Upper lobe of left lung (tissue), 6 donors: ENCODE measurements around the gene TUBB4B. TPM values are rescaled to one million over a fixed set of nuclear protein-coding genes. Genes with fewer than 3 reads are reported as not detected.

ENCODE experiments used
- ATAC-seq, 2 donors: fragments of 200-7000 bp; cut with Tn5 transposase; one replicate each; pipeline ENCODE4 v1.9.1; 2022; ENCODE audit warnings: mild to moderate bottlenecking in 2 of 2, moderate library complexity in 2 of 2; ENCODE audit not compliant: low FRiP score in 2 of 2
- DNase-seq, 2 donors: peaks; one replicate each; pipeline ENCODE4 v3.0.0-alpha.2; 2019 to 2020
- H3K27ac ChIP-seq, 4 donors: fragments of 200-600 bp; sonication (generic); one replicate each; pipeline ENCODE4 v1.5.1; 2016 to 2019
- H3K27me3 ChIP-seq, 4 donors: fragments of 200-600 bp; sonication (generic); one replicate each; pipeline ENCODE4 v1.5.1; 2017 to 2019
- H3K36me3 ChIP-seq, 4 donors: fragments of 200-600 bp; sonication (generic); one replicate each; pipeline ENCODE4 v1.5.1; 2016 to 2019
- H3K4me1 ChIP-seq, 4 donors: fragments of 200-600 bp; sonication (generic); one replicate each; pipeline ENCODE4 v1.5.1; 2018 to 2019
- H3K4me3 ChIP-seq, 4 donors: fragments of 200-600 bp; sonication (generic); one replicate each; pipeline ENCODE4 v1.5.1; 2017 to 2019; ENCODE audit warnings: mild to moderate bottlenecking in 2 of 4, moderate library complexity in 1 of 4
- H3K9me3 ChIP-seq, 4 donors: fragments of 200-600 bp; sonication (generic); one replicate each; pipeline ENCODE4 v1.5.1; 2018 to 2019
- CTCF ChIP-seq, 6 experiments: fragments of 450-650 bp in 4 of 6; fragments of 200-600 bp in 2 of 6; sonication (generic) in 2 of 6; IDR thresholded peaks; one replicate each; pipeline ENCODE4 v1.5.1; 2016 to 2019; ENCODE audit warnings: antibody characterized with exemption in 6 of 6
- EP300 ChIP-seq, 4 donors: sonication (generic); formaldehyde crosslinking; IDR thresholded peaks; one replicate each; pipeline ENCODE4 v1.5.1; 2017; ENCODE audit warnings: antibody characterized with exemption in 4 of 4, control low read depth in 2 of 4
- POLR2A ChIP-seq, 4 donors: fragments of 450-650 bp; IDR thresholded peaks; one replicate each; pipeline ENCODE4 v1.5.1; 2016 to 2017; ENCODE audit warnings: antibody characterized with exemption in 4 of 4, mild to moderate bottlenecking in 2 of 4
- POLR2AphosphoS5 ChIP-seq, 2 donors: sonication (generic); formaldehyde crosslinking; IDR thresholded peaks; one replicate each; pipeline ENCODE4 v1.5.1; 2017; ENCODE audit warnings: antibody characterized with exemption in 2 of 2
- WGBS, 2 donors: methylation state at CpG; one replicate each; pipeline ENCODE4 v1.1.5; 2017 to 2018; 5-methylcytosine and 5-hydroxymethylcytosine counted together
- total RNA-seq, 6 donors: library from RNA; depleted of rRNA in 4 of 6; stranded (reverse); fragments of >200 nt in 4 of 6; gene quantifications; one replicate each; pipeline versions ENCODE4 v1.1.0 to v1.2.1, GENCODE V29; 2016 to 2021
- donor health status: DM: no; HTN: no; CAD: no; lungs with moderate emphysema.
- donor health status: DM: no; HTN: yes; CAD: no; lungs with severe emphysema.

TUBB4B gene
- total RNA-seq, 6 donors from 2014 or later: 120 to 539 (median 227) TPM

DNA sequence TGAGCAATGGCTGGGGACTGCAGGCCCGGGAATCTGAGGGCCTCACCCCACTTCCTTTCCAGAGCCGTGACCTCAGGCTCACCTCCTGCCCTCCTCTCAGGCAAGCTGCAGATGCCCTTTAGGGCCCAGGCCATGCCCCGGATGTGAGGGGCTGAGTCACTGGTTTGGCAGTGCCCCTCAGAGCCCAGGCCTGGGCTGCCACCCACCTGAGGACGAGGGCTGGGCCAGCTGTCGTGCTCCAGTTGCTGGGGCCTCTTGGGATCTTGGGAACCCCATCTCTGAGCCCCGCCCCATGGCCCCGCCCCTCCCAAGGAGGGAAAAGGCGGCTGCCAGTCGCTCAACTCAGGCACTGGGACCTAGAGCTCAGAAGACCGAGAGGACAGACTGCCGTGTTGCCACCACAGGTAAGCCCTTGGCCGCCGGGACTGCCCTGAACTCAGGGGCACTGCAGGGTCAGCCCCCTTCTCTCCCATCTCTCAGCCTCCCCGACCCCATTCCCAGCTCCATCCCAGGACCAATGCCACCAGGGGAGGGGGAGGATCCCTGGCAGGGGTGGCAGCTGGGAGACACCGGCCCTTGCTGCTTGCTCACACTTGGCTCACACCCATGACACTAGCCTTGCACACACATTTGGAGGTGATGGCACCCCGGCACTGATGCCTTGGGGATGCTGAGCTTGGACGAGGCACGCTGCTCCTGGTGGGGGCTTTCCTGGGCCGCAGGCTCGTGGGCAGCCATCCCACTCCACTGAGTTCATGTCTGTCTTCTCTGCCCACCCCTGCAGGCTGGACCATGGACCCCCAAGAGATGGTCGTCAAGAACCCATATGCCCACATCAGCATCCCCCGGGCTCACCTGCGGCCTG lies 16.0 kb upstream of the TUBB4B start, which contains the start of gene CYSRT1:
TSS of gene CYSRT1 (plus strand) at position 345 of the 865 bp plus-strand sequence. CDS start at position 793, 448 bp downstream.
- Histone ChIP-seq H3K27ac (peak within 1 kb of the TSS; percentile 85 to 91 (median 89)), H3K27me3 (peaks cover 0 to 20% (median 0%) of the 10 kb centered on the region in 4 donors), H3K36me3 (no peaks in the 10 kb centered on the region), H3K9me3 (no peaks in the 10 kb centered on the region), H3K4me3 (peak within 1 kb of the TSS in 3 of 4 donors; percentile 56 to 80 (median 66)), H3K4me1 (peaks cover 22 to 59% (median 42%) of the 10 kb centered on the region in 4 donors)
- ATAC-seq (no peak), DNase-seq (peak in 1 of 2 donors; percentile 84)
- WGBS, 2 donors: 52 to 88% methylated on average over 5 to 17 of the region's 23 CpGs
- TF ChIP-seq POLR2AphosphoS5 (IDR thresholded peaks at IDR 0.05) (no peak), EP300 (IDR thresholded peaks at IDR 0.05) (no peak), POLR2A (IDR thresholded peaks at IDR 0.05) (no peak), CTCF (IDR thresholded peaks at IDR 0.05) (no peak)

DNA sequence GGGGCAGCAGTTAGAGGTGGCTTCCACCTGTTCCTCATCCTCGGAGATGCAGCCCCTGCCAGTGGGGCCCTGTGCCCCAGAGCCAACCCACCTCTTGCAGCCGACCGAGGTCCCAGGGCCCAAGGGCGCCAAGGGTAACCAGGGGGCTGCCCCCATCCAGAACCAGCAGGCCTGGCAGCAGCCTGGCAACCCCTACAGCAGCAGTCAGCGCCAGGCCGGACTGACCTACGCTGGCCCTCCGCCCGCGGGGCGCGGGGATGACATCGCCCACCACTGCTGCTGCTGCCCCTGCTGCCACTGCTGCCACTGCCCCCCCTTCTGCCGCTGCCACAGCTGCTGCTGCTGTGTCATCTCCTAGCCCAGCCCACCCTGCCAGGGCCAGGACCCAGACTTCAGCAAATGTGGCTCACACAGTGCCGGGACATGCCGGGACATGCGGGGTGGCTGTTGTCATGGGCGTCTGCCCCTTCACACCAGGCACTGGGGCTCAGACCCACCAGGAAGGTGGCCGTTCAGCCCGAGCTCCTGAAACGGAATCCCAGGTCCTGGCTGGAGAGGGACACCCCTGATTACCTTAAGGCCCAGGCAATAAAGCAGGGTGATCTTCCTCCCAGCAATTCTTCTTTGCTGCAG lies 15.3 kb upstream of the TUBB4B start:
- H3K27me3 ChIP-seq: peaks cover 0 to 24% (median 1%) of the 10 kb centered on the region in 4 donors
- 78 to 81% methylated on average over 4 to 8 of the region's 21 CpGs for WGBS, 2 donors
- DNase-seq: peak in 1 of 2 donors; percentile 80
- TF ChIP-seq POLR2AphosphoS5 (IDR thresholded peaks at IDR 0.05) (no peak), CTCF (IDR thresholded peaks at IDR 0.05) (no peak), POLR2A (IDR thresholded peaks at IDR 0.05) (no peak), EP300 (IDR thresholded peaks at IDR 0.05) (no peak)
- peak overlapping the region in 3 of 4 donors; percentile 20 to 85 (median 74) for H3K27ac ChIP-seq
- no peaks in the 10 kb centered on the region for H3K36me3 ChIP-seq
- ATAC-seq: no peak
- peaks cover 22 to 59% (median 42%) of the 10 kb centered on the region in 4 donors for H3K4me1 ChIP-seq
- no peak overlapping the region for H3K4me3 ChIP-seq
- no peaks in the 10 kb centered on the region for H3K9me3 ChIP-seq

DNA sequence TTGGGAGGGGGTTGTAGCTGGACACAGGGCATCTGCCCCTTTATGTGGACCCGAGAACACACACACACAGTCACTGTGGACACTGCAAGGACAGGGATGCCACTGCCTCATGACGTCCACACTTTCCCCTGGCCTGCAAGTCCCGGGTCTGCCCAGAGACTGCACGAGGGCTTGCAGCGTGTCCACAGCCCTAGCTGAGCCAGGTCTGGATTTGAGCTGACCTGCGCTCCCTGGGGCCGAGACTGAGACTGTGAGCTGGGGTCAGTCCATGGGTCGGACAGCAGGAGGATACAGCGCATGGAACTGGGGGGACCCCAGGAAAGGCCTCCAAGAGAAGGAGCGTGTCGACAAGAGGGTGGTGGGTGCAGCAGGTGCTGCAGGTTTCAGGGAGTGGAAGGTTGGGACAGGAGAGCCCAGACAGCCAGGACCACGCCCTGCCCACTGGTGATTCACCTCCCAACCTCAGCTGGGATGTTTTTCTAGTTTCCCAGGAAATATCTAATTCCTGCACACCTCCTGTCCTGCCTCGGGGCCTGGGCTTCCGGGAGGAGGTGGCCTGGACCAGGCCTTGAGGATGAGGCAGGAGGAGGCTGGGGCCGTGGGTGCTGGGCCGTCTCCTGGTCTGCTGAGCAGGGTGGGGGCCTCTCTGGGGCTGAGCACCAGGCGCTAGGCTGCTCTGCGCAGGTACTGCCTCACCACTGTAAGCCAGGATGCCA lies 14.6 kb upstream of the TUBB4B start:
- no peak overlapping the region for H3K4me3 ChIP-seq
- H3K27me3 ChIP-seq: peaks cover 0 to 22% (median 1%) of the 10 kb centered on the region in 4 donors
- peak overlapping the region; percentile 66 to 85 (median 72) for H3K27ac ChIP-seq
- peaks cover 19 to 54% (median 40%) of the 10 kb centered on the region in 4 donors for H3K4me1 ChIP-seq
- DNase-seq (peak in 1 of 2 donors; percentile 51), ATAC-seq (peak in 1 of 2 donors; percentile 23)
- TF ChIP-seq CTCF (IDR thresholded peaks at IDR 0.05): no peak
- TF ChIP-seq POLR2AphosphoS5 (IDR thresholded peaks at IDR 0.05): no peak
- no peak for TF ChIP-seq EP300 (IDR thresholded peaks at IDR 0.05)
- TF ChIP-seq POLR2A (IDR thresholded peaks at IDR 0.05): no peak
- H3K9me3 ChIP-seq: no peaks in the 10 kb centered on the region
- no peaks in the 10 kb centered on the region for H3K36me3 ChIP-seq
- WGBS, 2 donors: 71 to 74% methylated on average over 12 to 16 of the region's 18 CpGs

- H3K36me3 ChIP-seq: no peaks in the 10 kb centered on the region
- peaks cover 0 to 24% (median 1%) of the 10 kb centered on the region in 4 donors for H3K27me3 ChIP-seq
- no peak within 1 kb of the TSS for H3K4me3 ChIP-seq
- H3K9me3 ChIP-seq: no peaks in the 10 kb centered on the region
- peak within 1 kb of the TSS; percentile 66 to 85 (median 72) for H3K27ac ChIP-seq
- WGBS, 2 donors: 20 to 35% methylated on average over 6 to 24 of the region's 25 CpGs
- DNase-seq (peak; percentile 89 to 92), ATAC-seq (peak; percentile 59 to 84)
- TF ChIP-seq POLR2A (IDR thresholded peaks at IDR 0.05) (peak in 1 of 4 donors; percentile 57), CTCF (IDR thresholded peaks at IDR 0.05) (peak; percentile 91 to 98 (median 96)), EP300 (IDR thresholded peaks at IDR 0.05) (peak in 1 of 4 donors; percentile 58), POLR2AphosphoS5 (IDR thresholded peaks at IDR 0.05) (peak; percentile 52 to 61)
- H3K4me1 ChIP-seq: peaks cover 16 to 49% (median 37%) of the 10 kb centered on the region in 4 donors
Observed at GRCh38 chr9:137227054-137227852, 13.8 kb upstream of the TUBB4B start, which contains the start of gene RNF224. Gene RNF224 (plus strand): TSS chr9:137227502. CDS start chr9:137228336, 834 bp downstream.
